Caco-2 (cell line): ENCODE results near the gene IL1RAP. TPM values are rescaled to one million over a fixed set of nuclear protein-coding genes. Genes with fewer than 3 reads are reported as not detected.

Experiments used
- BruUV-seq: library from RNA; stranded (reverse); fragments of 400-500 nt; replicated peaks from 2 replicates; lab custom pipeline; 2021; lab: Mats Ljungman, UMichigan
- CTCF ChIA-PET: fragments of 300-600 bp; sonication (Branson Sonifier 250); formaldehyde crosslinking; loops from one replicate; lab custom pipeline; 2022; ENCODE audit warnings: antibody characterized with exemption; lab: Charles Lee
- POLR2A ChIA-PET: fragments of 300-600 bp; sonication (Branson Sonifier 250); formaldehyde crosslinking; loops from one replicate; lab custom pipeline; 2022; ENCODE audit warnings: antibody characterized with exemption; lab: Charles Lee
- DNase-seq, 2 experiments: peaks; one replicate each; pipeline versions ENCODE4 v3.0.0 to v3.0.0-alpha.2; 2020 to 2022
- H3K27me3 ChIP-seq: replicated peaks from 2 replicates; pipeline ENCODE4 v1.6.0; 2011; ENCODE audit warnings: low read length; ENCODE audit not compliant: control insufficient read depth, insufficient read depth
- H3K36me3 ChIP-seq: 2 replicates; pipeline ENCODE4 v1.5.1; 2011; ENCODE audit warnings: low read length; ENCODE audit not compliant: control insufficient read depth, insufficient read depth
- H3K4me1 ChIP-seq: fragments of 250-450 bp; sonication (Bioruptor Pico); 2 replicates; pipeline ENCODE4 v1.5.1; 2020; ENCODE audit warnings: mild to moderate bottlenecking
- H3K4me3 ChIP-seq: 2 replicates; pipeline ENCODE4 v1.5.1; 2011; ENCODE audit warnings: low read depth, mild to moderate bottlenecking, control low read depth, low read length
- H3K9me3 ChIP-seq: fragments of 250-450 bp; sonication (Bioruptor Pico); 2 replicates; pipeline ENCODE4 v1.5.1; 2020; ENCODE audit warnings: mild to moderate bottlenecking, moderate library complexity
- H3K27ac Mint-ChIP-seq: one replicate; pipeline ENCODE4 v1.8.0; 2022; ENCODE audit warnings: mixed read lengths; ENCODE audit not compliant: unreplicated experiment
- H3K27me3 Mint-ChIP-seq: one replicate; pipeline ENCODE4 v1.8.0; 2022; ENCODE audit warnings: mixed read lengths; ENCODE audit not compliant: insufficient read depth, unreplicated experiment
- H3K36me3 Mint-ChIP-seq: one replicate; pipeline ENCODE4 v1.8.0; 2022; ENCODE audit warnings: mild to moderate bottlenecking, mixed read lengths; ENCODE audit not compliant: insufficient read depth, unreplicated experiment
- H3K4me1 Mint-ChIP-seq: one replicate; pipeline ENCODE4 v1.8.0; 2022; ENCODE audit warnings: low read depth, mixed read lengths; ENCODE audit not compliant: unreplicated experiment
- H3K4me3 Mint-ChIP-seq: one replicate; pipeline ENCODE4 v1.8.0; 2022; ENCODE audit warnings: mild to moderate bottlenecking, moderate library complexity, mixed read lengths; ENCODE audit not compliant: unreplicated experiment
- H3K9me3 Mint-ChIP-seq: one replicate; pipeline ENCODE4 v1.8.0; 2022; ENCODE audit warnings: mixed read lengths; ENCODE audit not compliant: unreplicated experiment
- intact Hi-C: fragments of 100-400 bp; cut with micrococcal nuclease; formaldehyde crosslinking; loops from one replicate; pipeline ENCODE4 v1.10.0; 2022; ENCODE audit not compliant: unreplicated experiment
- total RNA-seq: library from RNA; stranded (reverse); gene quantifications from 2 replicates; pipeline ENCODE4 v1.2.3, GENCODE V29; 2022
- TF ChIP-seq, protein P1 (sequence below), 2 experiments: fragments of 200-600 bp in 1 of 2; IDR thresholded peaks; 1 replicate in 1 of 2; 2 replicates in 1 of 2; pipeline versions ENCODE4 v1.5.1 to v1.8.0; 2011 to 2022; ENCODE audit warnings: antibody characterized with exemption in 1 of 2, control low read depth in 1 of 2, inconsistent platforms in 1 of 2, low read depth in 1 of 2, low read length in 1 of 2, mild to moderate bottlenecking in 1 of 2, moderate library complexity in 1 of 2; ENCODE audit not compliant: insufficient read depth in 1 of 2, severe bottlenecking in 1 of 2, unreplicated experiment in 1 of 2

IL1RAP gene
- total RNA-seq, 1 experiment from 2014 or later = 5.1 TPM

DNA sequence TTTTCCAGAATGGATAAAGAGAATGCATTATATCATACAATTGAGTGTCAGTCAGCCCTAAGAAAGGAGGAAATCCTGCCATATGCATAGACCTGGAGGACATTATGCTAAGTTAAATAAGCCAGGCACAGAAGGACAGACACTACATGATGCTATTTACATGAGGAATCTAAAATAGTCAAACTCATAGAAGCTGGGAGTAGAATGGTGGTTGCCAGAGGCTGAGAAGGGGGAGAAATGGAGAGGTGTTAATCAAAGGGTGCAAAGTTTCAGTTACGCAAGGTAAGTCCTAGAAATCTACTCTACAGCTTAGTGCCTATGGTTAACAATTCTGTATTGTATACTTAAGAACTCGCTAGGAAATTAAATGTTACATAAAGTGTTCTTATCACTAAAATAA, 66.5 kb downstream of the IL1RAP start:
- BruUV-seq = no TSS peak
- CTCF ChIA-PET = no interaction called here
- Histone ChIP-seq H3K9me3 (no peaks in the 10 kb centered on the region), H3K4me1 (no peaks in the 10 kb centered on the region), H3K27me3 (no peaks in the 10 kb centered on the region), H3K4me3 (no peak overlapping the region), H3K36me3 (no peaks in the 10 kb centered on the region)
- no peaks in the 10 kb centered on the region for H3K27me3 Mint-ChIP-seq
- POLR2A ChIA-PET = no interaction called here
- no peak for DNase-seq
- no peaks in the 10 kb centered on the region for H3K36me3 Mint-ChIP-seq
- H3K9me3 Mint-ChIP-seq = no peaks in the 10 kb centered on the region
- H3K4me3 Mint-ChIP-seq = no peak overlapping the region
- H3K4me1 Mint-ChIP-seq = peaks cover 6% of the 10 kb centered on the region
- H3K27ac Mint-ChIP-seq = no peak overlapping the region
- TF ChIP-seq, protein P1, sequence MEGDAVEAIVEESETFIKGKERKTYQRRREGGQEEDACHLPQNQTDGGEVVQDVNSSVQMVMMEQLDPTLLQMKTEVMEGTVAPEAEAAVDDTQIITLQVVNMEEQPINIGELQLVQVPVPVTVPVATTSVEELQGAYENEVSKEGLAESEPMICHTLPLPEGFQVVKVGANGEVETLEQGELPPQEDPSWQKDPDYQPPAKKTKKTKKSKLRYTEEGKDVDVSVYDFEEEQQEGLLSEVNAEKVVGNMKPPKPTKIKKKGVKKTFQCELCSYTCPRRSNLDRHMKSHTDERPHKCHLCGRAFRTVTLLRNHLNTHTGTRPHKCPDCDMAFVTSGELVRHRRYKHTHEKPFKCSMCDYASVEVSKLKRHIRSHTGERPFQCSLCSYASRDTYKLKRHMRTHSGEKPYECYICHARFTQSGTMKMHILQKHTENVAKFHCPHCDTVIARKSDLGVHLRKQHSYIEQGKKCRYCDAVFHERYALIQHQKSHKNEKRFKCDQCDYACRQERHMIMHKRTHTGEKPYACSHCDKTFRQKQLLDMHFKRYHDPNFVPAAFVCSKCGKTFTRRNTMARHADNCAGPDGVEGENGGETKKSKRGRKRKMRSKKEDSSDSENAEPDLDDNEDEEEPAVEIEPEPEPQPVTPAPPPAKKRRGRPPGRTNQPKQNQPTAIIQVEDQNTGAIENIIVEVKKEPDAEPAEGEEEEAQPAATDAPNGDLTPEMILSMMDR (IDR thresholded peaks at IDR 0.05; ENCODE audit: insufficient read depth in 1 of 2, low read depth in 1 of 2, low read length in 1 of 2, severe bottlenecking in 1 of 2, unreplicated experiment in 1 of 2) = no peak
- intact Hi-C loops = no loop called here

- POLR2A ChIA-PET = no interaction called here
- no peaks in the 10 kb centered on the region for H3K9me3 ChIP-seq
- no peak overlapping the region for H3K27ac Mint-ChIP-seq
- no peak overlapping the region for H3K4me3 ChIP-seq
- intact Hi-C loops = no loop called here
- CTCF ChIA-PET = no interaction called here
- no peaks in the 10 kb centered on the region for H3K9me3 Mint-ChIP-seq
- peaks cover 12% of the 10 kb centered on the region for H3K4me1 Mint-ChIP-seq
- H3K4me3 Mint-ChIP-seq = no peak overlapping the region
- DNase-seq = no peak
- no peaks in the 10 kb centered on the region for H3K36me3 Mint-ChIP-seq
- H3K27me3 Mint-ChIP-seq = no peaks in the 10 kb centered on the region
- no peaks in the 10 kb centered on the region for H3K4me1 ChIP-seq
- H3K27me3 ChIP-seq = no peaks in the 10 kb centered on the region
- TF ChIP-seq, protein P1 (IDR thresholded peaks at IDR 0.05; ENCODE audit: insufficient read depth in 1 of 2, low read depth in 1 of 2, low read length in 1 of 2, severe bottlenecking in 1 of 2, unreplicated experiment in 1 of 2) = no peak
- no TSS peak for BruUV-seq
- H3K36me3 ChIP-seq = no peaks in the 10 kb centered on the region
These were observed 67.2 kb downstream of the IL1RAP start for GRCh38 chr3:190581041-190581541.

DNA sequence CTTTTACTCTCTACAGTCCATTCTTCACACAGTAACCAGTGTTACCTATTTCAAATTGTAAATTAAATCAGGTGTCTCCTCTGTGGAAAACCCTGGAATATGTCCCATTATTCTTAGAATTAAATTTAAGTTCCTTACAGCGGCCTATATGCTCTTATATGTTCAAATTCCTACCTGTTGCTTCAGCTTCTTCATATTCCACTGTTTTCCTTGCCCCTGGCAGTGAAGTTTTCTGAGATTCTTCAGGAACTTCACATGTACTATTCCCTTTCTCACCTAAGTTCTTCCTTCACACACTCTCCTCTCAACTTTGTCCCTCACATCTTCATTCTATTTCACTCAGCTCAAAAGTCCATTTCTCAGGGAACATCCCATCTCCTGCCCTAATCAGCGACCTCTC, 68.8 kb downstream of the IL1RAP start:
- Histone ChIP-seq H3K36me3 (no peaks in the 10 kb centered on the region), H3K27me3 (no peaks in the 10 kb centered on the region), H3K4me1 (no peaks in the 10 kb centered on the region), H3K4me3 (no peak overlapping the region), H3K9me3 (no peaks in the 10 kb centered on the region)
- H3K27me3 Mint-ChIP-seq = no peaks in the 10 kb centered on the region
- no peaks in the 10 kb centered on the region for H3K36me3 Mint-ChIP-seq
- ChIA-PET CTCF (no interaction called here), POLR2A (no interaction called here)
- H3K27ac Mint-ChIP-seq = no peak overlapping the region
- H3K4me1 Mint-ChIP-seq = peaks cover 16% of the 10 kb centered on the region
- no peak overlapping the region for H3K4me3 Mint-ChIP-seq
- DNase-seq = no peak
- intact Hi-C loops = no loop called here
- TF ChIP-seq, protein P1 (IDR thresholded peaks at IDR 0.05; ENCODE audit: insufficient read depth in 1 of 2, low read depth in 1 of 2, low read length in 1 of 2, severe bottlenecking in 1 of 2, unreplicated experiment in 1 of 2) = no peak
- BruUV-seq = no TSS peak
- no peaks in the 10 kb centered on the region for H3K9me3 Mint-ChIP-seq
